Adrenal gland (tissue), 5 donors: Measurements from ENCODE around the gene RAD23B.

Experiments
- POLR2A ChIP-seq, 2 donors: fragments of 450-650 bp; IDR thresholded peaks; one replicate each; pipeline ENCODE4 v1.6.1; 2017; ENCODE audit warnings: antibody characterized with exemption in 2 of 2, mild to moderate bottlenecking in 2 of 2, moderate library complexity in 1 of 2
- TF ChIP-seq, protein P1 (sequence below), 6 experiments: fragments of 450-650 bp in 4 of 6; fragments of 200-600 bp in 2 of 6; sonication (generic) in 1 of 6; IDR thresholded peaks; 1 replicate in 5 of 6; 2 replicates in 1 of 6; pipeline versions ENCODE4 v1.5.1 to v1.8.0; 2016 to 2021; ENCODE audit warnings: antibody characterized with exemption in 6 of 6, mild to moderate bottlenecking in 2 of 6, moderate library complexity in 1 of 6
- donor health status: DM: no; HTN: no; CAD: no.

DNA sequence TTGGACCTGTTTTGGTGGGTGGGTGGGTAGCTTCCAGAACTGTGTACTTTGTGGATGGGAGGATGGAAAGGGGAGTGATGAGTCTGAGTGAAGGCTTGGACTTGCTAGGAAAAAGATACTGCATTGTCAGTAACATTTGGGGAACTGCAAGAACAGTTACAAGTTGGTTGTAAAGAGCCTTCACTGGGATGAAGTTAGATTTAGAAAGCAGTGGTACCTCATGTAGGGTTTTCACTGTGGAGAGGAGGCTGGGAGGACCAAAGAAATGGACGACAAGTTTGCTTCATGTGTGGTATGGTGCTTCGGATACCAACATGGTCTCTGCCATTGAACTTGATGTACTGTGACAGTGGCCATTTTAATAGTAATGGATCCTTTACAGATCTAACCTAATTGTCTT is 50.3 kb downstream of the RAD23B start:
- TF ChIP-seq POLR2A (IDR thresholded peaks at IDR 0.05) = no peak
- TF ChIP-seq, protein P1, sequence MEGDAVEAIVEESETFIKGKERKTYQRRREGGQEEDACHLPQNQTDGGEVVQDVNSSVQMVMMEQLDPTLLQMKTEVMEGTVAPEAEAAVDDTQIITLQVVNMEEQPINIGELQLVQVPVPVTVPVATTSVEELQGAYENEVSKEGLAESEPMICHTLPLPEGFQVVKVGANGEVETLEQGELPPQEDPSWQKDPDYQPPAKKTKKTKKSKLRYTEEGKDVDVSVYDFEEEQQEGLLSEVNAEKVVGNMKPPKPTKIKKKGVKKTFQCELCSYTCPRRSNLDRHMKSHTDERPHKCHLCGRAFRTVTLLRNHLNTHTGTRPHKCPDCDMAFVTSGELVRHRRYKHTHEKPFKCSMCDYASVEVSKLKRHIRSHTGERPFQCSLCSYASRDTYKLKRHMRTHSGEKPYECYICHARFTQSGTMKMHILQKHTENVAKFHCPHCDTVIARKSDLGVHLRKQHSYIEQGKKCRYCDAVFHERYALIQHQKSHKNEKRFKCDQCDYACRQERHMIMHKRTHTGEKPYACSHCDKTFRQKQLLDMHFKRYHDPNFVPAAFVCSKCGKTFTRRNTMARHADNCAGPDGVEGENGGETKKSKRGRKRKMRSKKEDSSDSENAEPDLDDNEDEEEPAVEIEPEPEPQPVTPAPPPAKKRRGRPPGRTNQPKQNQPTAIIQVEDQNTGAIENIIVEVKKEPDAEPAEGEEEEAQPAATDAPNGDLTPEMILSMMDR (IDR thresholded peaks at IDR 0.05) = no peak
